ENCODE measurements around the gene PRR30.
"Not testable (repeated sequence)": the region's sequence is repeated elsewhere in the genome, so short reads cannot be mapped to it uniquely, and the experiment has no call there.

PRR30 gene

GRCh38 chr2:27139310-27139709 is at the start of gene PRR30:
TSS of gene PRR30 (minus strand) at chr2:27139410. CDS start at chr2:27138329, 1,081 bp downstream.
- DNase-seq, result no peak

- no peak for DNase-seq
These were observed 47.6 kb upstream of the PRR30 start for GRCh38 chr2:27186613-27187345.

- no peak for DNase-seq
These were observed 46.3 kb upstream of the PRR30 start for GRCh38 chr2:27185331-27186026.

GRCh38 chr2:27184115-27184514 is 44.9 kb upstream of the PRR30 start:
- no peak for DNase-seq

GRCh38 chr2:27182346-27182745 is 43.1 kb upstream of the PRR30 start:
- DNase-seq, result no peak

- no peak for DNase-seq
These were observed 40.3 kb upstream of the PRR30 start for GRCh38 chr2:27179344-27180000.

- DNase-seq, result no peak
These were observed 39.3 kb upstream of the PRR30 start for GRCh38 chr2:27178469-27178868.

- DNase-seq, result no peak
These were observed 38.5 kb upstream of the PRR30 start for GRCh38 chr2:27177441-27178351.

GRCh38 chr2:27175781-27176180 is 36.6 kb upstream of the PRR30 start:
- not testable (repeated sequence) for DNase-seq

- no peak for DNase-seq
These were observed 36.1 kb upstream of the PRR30 start for GRCh38 chr2:27175330-27175729.

- no peak for DNase-seq
These were observed 35.4 kb upstream of the PRR30 start for GRCh38 chr2:27174638-27175037.

GRCh38 chr2:27171351-27171848 is 32.2 kb upstream of the PRR30 start:
- no peak for DNase-seq

GRCh38 chr2:27170581-27171337 is 31.5 kb upstream of the PRR30 start:
- DNase-seq, result no peak

- DNase-seq, result no peak
These were observed 26.0 kb upstream of the PRR30 start for GRCh38 chr2:27164960-27165763.

- no peak for DNase-seq
These were observed 23.2 kb upstream of the PRR30 start for GRCh38 chr2:27162151-27163121.

GRCh38 chr2:27160191-27160590 is 21.0 kb upstream of the PRR30 start:
- no peak for DNase-seq

- no peak for DNase-seq
These were observed 20.1 kb upstream of the PRR30 start for GRCh38 chr2:27159271-27159670.

- DNase-seq, result no peak
These were observed 19.3 kb upstream of the PRR30 start for GRCh38 chr2:27158468-27158867.

GRCh38 chr2:27155069-27155520 is 15.9 kb upstream of the PRR30 start:
- DNase-seq, result no peak

- DNase-seq, result no peak
These were observed 15.3 kb upstream of the PRR30 start for GRCh38 chr2:27154488-27154887.
